GM13977 (cell line): Measurements from ENCODE around the gene PDE1C.

Experiments
- DNase-seq: peaks from one replicate; pipeline ENCODE4 v3.0.0; 2012; ENCODE audit warnings: low spot score
- in situ Hi-C: fragments of 300-500 bp; cut with MboI; formaldehyde crosslinking; loops from one replicate; pipeline ENCODE4 v1.12.0; 2022; ENCODE audit warnings: low sequenced_read_pairs, low pct_unique_long_range_greater_than_20kb, mixed read lengths, inconsistent platforms; ENCODE audit not compliant: unreplicated experiment
- TF ChIP-seq, protein P1 (sequence below): IDR thresholded peaks from 2 replicates; pipeline ENCODE4 v1.5.1; 2012; ENCODE audit warnings: mild to moderate bottlenecking, control low read depth; ENCODE audit not compliant: insufficient read depth; ENCODE audit errors: extremely low read depth, missing control alignments

The PDE1C gene

DNA sequence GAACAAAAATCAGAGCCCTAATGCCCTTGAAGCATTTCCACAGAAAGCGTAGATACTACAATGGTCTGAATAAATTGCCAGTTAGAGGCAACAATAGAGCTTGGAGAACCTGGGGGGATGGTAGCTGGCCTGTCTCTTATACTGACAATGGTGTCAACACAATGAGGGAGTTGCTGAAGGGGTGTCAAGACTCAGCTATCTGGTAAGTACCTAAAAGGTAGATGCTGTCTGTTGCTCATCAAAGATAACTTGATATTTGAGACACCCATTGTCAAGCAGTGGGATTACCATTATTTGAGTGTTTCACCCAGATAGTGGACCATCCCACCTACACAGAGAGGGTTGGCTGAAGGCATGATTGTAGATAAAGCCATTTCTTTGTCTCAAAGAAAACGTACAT, 72.8 kb downstream of the PDE1C start:
- in situ Hi-C loops, result no loop called here
- no peak for DNase-seq
- TF ChIP-seq, protein P1, sequence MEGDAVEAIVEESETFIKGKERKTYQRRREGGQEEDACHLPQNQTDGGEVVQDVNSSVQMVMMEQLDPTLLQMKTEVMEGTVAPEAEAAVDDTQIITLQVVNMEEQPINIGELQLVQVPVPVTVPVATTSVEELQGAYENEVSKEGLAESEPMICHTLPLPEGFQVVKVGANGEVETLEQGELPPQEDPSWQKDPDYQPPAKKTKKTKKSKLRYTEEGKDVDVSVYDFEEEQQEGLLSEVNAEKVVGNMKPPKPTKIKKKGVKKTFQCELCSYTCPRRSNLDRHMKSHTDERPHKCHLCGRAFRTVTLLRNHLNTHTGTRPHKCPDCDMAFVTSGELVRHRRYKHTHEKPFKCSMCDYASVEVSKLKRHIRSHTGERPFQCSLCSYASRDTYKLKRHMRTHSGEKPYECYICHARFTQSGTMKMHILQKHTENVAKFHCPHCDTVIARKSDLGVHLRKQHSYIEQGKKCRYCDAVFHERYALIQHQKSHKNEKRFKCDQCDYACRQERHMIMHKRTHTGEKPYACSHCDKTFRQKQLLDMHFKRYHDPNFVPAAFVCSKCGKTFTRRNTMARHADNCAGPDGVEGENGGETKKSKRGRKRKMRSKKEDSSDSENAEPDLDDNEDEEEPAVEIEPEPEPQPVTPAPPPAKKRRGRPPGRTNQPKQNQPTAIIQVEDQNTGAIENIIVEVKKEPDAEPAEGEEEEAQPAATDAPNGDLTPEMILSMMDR, result no peak

- TF ChIP-seq, protein P1, result no peak
- no peak for DNase-seq
- in situ Hi-C loops, result no loop called here
These were observed 75.1 kb downstream of the PDE1C start for GRCh38 chr7:31995134-31995533.

DNA sequence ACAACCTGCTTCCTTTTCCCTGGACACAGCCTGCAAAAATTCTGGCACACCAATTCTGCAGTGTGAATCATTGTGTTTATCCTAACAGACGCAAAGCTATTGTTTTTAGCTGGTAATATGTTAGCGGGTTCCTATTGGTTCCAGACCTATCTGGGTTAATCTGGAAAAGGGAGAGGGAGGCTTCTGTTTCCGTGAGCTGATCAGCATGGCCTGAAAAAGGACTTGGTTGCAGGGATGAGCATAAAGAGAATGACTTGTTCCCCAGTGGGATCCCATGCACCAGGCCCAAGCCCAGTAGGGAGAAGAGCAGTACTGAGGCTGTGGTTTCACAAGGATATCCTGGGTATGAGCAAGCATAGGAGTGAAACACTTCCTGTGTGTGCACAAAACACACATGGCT, 78.4 kb downstream of the PDE1C start:
- TF ChIP-seq, protein P1, result no peak
- in situ Hi-C loops, result no loop called here
- DNase-seq, result no peak

DNA sequence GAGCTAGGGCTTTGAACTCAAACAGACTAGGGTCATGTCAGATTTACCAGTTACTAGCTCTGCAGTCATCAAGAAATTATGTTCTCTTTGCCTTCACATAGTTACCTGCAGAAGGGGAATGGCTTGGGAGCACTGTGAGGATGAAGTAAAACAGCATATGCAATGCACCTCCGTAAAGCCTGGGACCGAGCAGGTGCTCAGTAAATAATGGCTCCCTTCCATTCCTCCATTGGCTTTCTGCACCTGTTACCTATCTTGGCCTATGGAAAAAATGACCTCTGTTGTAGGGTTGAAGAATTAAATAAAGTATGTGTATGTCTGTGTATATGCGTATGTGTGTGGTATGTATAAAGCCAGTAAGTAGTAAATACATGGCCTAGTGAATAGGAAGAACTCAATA, 78.8 kb downstream of the PDE1C start:
- in situ Hi-C loops, result no loop called here
- DNase-seq, result no peak
- TF ChIP-seq, protein P1, result no peak

DNA sequence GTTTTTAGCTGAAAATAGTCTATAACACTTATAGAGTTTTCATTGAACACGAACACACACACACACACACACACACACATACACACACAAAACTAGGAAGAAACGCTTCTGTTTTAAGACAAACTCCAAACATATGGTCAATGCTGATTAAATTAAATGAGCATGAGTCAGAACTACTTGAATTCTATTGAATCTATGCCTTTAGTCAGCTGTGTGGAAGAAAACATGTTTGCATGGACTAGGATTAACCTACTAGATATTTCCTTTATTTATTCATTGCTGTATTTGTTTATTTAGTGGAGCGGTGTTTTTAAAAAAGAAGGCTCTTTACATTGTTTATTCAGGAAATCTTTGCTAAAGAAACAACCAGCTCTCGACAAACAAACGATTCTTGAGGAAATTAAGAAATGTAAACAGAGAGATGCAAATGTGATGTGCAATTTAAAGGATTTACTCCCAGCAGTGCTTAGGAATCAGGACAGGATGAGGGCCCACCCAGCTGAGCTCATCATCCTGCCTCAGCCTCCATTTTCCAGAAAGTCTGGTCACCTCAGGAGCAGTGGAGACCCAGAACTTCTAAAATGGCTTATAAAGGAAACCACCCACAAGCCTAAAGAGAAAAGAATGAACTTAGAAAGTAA, 83.2 kb downstream of the PDE1C start:
- in situ Hi-C loops, result no loop called here
- TF ChIP-seq, protein P1, result no peak
- no peak for DNase-seq

DNA sequence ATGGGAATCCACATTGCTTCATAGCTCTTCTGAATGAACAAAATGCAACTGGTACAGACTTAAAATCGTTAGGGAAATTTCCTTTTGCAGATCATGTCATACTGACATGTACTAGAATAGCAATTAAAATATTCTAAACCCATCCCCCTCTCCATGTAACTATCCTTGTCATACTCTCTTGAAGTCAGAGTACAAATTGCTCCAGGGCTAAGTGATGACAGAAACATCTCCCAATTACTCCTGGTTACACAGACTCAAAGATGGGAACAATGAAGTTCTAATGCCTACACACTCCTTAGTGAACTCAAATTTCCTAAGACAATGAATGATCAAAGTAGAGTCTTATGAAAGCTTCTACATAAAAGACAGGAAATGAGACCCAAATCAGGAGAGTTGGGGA, 87.2 kb downstream of the PDE1C start:
- no peak for DNase-seq
- TF ChIP-seq, protein P1, result no peak
- in situ Hi-C loops, result no loop called here

DNA sequence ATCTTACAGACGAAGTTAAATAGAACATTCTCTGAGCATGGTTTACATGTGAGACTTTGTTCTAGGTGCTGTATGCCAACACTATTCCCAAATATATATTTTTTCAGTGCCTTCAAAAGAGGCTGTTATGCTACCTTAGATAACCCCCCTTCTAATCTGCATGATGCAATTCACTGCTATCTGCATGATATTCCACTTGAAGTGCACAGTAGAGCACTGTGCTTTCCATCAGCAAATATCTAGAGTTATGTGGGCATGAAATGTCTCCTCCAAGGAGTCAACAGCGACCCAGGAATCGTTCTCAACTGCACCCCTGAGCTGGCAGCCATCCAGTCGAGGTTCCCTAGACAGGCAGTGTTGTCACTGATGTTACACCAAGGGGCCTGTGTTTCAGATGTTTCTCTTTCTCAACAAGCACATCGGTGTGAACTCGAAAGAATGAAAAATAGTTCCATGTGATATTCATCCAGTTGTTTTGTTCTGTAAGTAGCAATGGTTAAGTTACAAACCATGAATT, 88.3 kb downstream of the PDE1C start:
- TF ChIP-seq, protein P1, result no peak
- in situ Hi-C loops, result no loop called here
- no peak for DNase-seq
